ENCODE results near the gene TGFBR3.
"Not testable (repeated sequence)": the region's sequence is repeated elsewhere in the genome, so short reads cannot be mapped to it uniquely, and the experiment has no call there.

TGFBR3 gene

DNA sequence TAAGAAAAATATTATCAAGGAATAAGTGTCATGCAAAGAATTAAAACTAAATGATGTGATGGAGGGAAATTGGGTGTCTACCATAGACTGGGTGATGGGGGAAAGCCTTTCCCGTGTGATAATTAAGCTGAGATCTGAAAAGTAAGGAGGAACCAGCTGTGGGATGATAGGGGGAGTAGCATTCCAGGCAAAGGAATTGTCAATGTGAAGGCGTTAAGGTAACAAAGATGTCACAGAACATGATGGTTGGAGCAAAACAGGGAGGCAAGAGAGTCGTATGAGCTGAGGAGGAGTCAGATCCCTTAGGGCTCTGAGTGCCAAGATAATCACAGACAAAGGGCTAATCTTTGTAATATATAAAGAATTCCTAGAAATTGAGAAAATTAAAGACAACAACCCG lies 215.2 kb downstream of the TGFBR3 start:
- no peak for DNase-seq

DNA sequence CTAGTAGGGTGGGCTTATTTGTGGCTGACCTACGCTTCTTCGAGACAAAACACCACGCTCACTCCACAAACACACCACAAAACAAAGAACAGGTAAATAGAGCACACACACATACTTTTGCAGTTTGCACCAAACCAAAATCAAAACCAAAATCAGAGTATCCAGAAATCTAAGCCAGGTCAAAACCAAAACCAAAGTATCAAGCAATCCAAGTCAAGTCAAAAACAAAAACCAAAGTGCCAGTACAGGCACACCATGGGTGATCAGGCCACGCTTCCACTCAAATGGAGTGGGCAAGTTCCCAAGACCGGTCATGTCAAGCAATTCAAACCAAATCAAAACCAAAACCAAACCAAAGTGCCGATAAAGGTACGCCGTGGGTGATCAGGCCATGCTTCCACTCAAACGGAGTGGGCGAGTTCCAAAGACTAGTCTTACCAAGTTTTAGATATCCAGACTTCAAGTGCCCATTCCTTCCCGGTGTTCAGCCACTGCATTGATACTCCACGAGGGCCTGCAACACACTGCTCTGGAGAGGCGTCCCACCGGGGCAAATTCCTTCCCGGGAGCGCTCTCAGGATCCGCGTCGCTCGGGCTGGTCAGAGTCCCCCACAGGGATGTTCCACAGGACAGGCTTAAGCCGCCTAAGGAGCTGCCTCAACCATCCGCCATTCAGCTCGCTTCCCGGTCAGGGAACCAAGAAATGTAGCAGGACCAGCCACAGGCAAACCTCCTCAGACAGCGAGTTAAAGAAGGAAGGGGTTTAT lies 216.2 kb downstream of the TGFBR3 start:
- no peak for DNase-seq

GRCh38 chr1:91666651-91667050 lies 219.3 kb downstream of the TGFBR3 start:
- DNase-seq: not testable (repeated sequence)

DNA sequence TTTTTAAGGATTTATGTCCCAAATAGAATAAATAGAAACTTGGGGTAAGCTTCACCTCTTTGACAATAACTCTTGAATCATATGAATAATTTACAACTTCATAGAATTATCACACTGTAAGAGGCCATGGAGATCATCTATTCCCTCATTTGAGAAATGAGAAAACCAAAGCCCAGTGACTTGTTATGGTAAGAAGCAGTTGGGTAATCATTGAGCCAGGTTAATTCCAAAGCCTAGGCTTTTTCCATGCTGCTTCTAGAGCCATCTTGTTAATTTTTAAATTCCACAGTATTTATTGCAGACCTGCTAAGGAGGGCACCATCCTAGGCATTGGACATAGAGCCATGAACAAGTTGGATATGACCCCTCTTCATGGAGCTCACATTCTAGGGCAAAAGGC lies 224.8 kb downstream of the TGFBR3 start:
- DNase-seq: no peak

DNA sequence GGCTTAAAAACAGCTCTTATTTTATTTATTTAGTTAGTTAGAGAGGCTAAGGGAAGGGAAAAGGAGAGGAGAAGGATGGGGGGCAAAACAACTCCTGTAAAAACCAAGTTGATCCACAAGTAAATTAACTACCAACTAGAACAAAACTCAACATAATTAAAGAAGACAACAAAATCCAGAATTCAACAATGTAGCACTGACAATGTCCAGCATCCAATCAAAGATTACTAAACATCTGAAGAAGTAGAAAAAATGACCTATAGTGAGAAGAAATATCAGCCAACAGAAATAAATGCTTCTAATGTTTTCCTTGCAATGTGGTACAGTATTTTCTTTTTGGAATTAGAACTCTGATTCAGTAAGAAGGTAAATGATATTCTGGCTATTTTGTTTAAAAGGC lies 225.2 kb downstream of the TGFBR3 start:
- DNase-seq: no peak

DNA sequence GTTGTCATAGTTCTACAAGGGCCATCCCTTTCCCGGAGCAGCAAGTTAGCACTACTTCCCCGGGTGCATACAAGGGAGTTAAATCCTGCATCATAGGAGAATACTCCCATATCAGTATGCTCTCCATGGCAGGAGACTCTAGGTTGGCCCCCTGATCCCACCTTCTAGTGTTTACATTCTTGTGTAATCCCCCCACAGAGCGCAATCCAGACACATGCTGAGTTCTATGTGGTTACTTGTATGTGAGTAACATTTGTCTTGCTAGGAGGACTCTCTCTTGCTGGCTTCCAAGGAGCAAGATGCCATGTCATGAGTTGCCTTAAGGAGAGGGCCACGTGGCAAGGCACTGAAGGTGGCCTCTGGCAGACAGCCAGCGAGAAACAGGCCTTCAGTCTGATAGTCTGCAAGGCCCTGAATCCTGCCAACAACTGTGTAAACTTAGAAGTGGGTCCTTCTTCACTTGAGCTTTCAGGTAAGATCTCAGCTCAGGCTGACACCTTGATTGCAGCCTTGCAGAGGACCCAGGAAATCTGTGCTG lies 230.0 kb downstream of the TGFBR3 start:
- no peak for DNase-seq

DNA sequence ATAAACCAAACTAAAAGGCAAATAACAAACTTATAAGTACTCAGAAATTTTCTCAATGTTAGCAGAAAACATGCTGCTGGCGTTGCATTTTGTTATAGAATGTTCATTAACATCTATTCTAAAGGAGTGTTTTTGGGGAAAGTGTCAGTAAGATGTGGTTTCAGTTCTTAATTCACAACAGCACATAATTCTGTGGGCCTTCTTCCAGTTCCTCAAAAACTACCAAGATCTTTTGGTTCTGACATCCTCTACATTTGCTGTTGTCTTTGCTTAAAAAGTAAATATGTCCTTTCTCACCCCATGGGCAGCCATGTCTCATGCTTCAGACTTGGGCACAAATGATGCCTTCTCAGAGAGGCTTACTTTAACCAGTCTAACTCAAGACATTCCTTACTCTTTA lies 232.8 kb downstream of the TGFBR3 start:
- no peak for DNase-seq

- no peak for DNase-seq
Observed at GRCh38 chr1:91651661-91652071, 234.3 kb downstream of the TGFBR3 start.

GRCh38 chr1:91651243-91651642 lies 234.7 kb downstream of the TGFBR3 start:
- no peak for DNase-seq

DNA sequence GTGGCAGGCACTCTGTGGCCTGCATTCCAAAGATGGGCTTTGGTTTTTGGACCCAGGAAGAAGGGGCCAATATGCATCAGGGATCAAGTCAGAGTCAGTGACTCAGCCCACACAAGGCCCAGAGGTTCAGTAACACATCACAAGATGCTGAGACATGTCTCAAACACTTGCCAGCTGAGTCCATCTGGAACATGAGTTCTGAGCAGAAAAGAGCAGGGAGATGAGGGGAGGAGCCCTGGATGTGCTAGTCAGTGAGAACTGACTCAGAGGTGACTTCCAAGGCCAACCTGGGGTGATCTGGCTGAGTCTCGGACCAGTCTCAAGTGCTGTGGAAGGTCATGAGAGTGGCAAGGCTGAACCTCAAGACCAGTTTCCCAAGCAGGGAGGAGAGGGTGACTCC lies 235.2 kb downstream of the TGFBR3 start:
- no peak for DNase-seq

DNA sequence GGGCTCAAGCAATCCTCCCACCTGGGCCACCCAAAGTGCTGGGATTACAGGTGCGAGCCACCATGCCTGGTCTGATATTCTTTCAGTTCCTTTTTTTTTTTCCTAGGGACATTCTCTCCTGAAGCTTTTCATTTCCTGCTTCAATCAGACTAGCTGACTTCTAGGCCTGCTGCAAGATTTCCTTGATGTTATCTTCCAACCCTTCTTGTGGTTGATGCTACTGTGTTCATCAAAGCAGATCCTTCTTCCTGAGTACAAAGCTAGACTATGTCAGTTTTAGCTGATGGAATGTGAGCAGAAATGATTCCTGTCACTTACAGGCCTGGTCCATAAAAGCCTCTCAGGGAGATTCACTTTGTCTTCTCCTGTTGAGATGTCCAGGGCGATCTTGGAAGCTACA lies 238.9 kb downstream of the TGFBR3 start:
- DNase-seq: no peak

- no peak for DNase-seq
Observed at GRCh38 chr1:91645031-91645430, 240.9 kb downstream of the TGFBR3 start.

GRCh38 chr1:91643431-91643830 lies 242.5 kb downstream of the TGFBR3 start:
- DNase-seq: no peak

DNA sequence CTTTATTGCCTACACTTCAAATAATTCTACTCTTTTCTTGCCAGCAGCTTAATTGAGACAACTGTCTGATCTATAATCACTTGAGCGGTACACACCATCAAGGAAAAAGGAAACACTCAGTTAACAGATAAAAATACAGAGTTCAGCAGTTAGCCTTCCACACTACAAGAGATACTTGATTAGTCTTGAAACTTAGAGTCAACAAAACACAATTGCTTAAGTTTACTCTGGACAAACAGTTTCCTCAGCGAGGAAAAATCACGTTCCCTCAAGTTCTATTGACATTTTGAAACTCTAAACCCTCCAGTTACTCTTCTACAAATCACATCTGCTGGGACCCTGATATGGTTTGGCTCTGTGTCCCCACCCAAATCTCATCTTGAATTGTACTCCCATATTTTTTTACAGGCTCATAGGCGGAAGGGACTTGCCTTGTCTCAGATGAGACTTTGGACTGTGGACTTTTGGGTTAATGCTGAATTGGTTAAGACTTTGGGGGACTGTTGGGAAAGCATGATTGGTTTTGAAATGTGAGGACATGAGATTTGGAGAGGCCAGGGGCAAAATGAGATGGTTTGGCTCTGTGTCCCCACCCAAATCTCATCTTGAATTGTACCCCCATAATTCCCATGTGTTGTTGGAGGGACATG lies 244.9 kb downstream of the TGFBR3 start:
- DNase-seq: no peak

DNA sequence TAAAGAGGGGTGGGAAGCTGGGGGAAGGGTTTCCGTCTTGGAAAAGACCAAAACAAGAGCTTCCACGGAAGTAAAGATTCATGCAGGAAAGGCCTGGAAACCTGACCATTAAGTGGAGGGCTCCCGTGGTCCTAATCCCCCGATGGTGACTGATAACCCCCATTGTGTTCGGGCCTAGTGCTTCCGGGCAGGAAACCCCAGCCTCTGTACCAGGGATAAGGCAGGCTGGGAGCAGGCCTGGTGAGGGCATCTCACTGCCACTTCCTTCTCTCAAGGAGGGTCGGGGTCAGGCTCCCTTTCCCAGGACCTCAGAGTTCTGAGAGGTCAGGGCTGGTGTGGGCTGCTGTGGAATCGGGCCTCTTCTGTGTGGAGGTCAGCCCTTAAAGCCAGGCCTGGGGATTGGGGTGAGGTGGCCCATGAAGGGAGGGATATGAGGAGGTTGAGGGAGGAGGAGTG lies 248.4 kb downstream of the TGFBR3 start:
- DNase-seq: no peak

- no peak for DNase-seq
Observed at GRCh38 chr1:91635763-91636162, 250.2 kb downstream of the TGFBR3 start.

DNA sequence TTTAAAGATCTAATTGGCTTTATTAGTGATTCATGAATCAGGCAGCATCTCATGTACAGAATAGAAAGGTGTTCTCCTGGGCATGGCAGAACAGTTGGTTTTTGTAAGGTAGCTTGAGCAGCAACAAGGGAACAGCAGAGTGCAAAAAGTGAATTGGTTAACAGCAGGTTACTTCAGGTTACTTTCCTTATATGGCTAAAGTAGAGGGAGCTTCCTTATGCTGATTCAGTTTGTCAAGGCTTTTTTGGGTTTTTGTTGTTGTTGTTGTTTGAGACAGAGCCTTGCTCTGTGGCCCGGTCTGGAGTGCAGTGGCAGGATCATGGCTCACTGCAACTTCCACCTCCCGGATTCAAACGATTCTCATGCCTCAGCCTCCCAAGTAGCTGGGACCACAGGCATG lies 252.5 kb downstream of the TGFBR3 start:
- no peak for DNase-seq

DNA sequence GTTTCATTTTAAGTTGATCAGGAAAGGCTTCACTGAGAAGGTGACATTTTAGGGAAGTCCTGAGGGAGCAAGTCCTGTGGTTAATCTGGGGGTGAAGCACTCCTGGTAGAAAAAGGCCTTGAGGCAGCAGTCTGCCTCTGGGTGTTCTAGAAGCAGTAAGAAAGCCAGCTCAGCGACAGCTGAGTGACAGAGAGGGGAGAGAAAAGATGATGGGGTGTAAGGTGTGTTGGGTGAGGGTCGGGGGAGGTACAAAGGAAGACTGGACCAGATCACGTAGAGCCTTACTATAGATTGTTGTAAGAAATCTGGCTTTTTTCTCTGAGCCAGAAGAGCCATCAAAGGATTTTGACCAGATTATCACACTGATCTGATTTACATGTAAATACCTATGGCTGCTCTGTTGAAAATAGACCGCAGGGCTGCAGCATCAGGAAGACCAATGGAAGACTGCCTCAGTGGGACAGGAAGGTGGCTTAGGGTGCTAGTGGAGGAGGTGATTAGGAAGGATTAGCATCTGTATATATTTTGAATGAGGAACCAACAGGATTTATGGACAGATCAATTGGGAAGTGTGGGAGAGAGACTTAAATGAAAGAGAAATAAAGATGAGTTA lies 254.1 kb downstream of the TGFBR3 start:
- DNase-seq: no peak

DNA sequence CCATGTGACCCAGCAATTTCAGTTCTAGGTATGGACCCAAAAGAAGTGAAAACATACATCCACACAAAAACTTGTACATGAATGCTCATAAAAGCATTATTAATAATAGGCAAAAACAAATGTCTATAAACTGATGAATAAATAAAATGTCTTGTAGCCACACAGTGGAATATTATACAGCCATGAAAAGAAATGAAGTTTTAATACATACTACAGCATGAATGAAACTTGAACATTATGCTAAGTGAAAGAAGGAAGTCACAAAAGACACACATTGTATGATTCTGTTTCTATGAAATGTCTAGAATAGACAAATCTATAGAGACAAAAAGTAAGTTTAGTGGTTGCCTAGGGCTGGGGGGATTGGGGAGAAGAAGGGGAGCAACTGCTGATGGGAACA lies 255.1 kb downstream of the TGFBR3 start:
- no peak for DNase-seq
